T follicular helper cell (primary cell): ENCODE measurements around the gene SLC17A7.
A peak's percentile ranks its signal among the peaks of the same experiment; 100 is the strongest.

Source experiments
- DNase-seq: peaks from one replicate; pipeline ENCODE4 v3.0.0-alpha.2; 2020; ENCODE audit warnings: low read depth

SLC17A7 gene

DNA sequence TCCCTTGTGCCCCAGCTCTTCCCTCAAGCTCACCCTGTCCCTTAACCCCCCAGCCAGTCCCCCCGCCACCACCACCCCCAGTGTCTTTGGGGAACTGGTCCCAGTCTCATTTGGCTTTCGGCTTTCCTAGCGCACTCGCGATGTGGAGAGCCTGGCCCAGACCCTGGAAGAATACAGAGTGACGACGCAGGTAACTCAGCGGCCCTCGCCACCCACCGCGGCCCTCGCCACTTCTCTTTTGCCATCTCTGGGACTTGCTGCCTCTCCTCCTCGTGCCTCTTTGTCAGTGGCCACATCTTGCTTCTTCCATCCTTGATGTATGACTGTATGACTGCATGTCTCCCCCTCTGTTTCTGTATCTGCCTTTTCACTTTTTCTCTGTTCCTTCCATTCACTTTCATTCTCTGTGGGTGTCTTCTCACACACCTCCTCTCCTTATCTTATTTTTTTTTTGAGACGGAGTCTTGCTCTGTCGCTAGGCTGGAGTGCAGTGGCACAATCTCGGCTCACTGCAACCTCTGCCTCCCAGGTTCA lies 33.8 kb downstream of the SLC17A7 start:
- DNase-seq = no peak

DNA sequence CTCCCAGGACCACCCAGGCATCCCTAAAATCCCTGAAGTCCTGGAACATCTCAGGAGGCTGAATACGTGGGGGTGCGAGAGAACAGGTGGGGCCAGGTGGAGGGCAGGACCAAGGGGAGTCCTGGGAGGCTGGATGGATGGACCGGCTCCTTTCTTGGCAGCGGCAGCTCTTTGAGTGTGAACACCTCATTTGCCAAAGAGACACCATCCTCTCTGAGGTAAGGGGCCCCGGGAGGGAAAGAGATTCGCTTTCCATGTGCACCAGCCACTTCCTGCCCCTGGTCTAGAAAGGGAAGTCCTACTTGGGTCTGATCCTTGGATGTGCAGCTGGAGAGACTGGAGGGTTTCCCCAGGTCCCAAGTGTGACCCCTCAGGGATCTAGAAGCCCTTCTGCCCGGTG lies 34.2 kb downstream of the SLC17A7 start:
- no peak for DNase-seq

DNA sequence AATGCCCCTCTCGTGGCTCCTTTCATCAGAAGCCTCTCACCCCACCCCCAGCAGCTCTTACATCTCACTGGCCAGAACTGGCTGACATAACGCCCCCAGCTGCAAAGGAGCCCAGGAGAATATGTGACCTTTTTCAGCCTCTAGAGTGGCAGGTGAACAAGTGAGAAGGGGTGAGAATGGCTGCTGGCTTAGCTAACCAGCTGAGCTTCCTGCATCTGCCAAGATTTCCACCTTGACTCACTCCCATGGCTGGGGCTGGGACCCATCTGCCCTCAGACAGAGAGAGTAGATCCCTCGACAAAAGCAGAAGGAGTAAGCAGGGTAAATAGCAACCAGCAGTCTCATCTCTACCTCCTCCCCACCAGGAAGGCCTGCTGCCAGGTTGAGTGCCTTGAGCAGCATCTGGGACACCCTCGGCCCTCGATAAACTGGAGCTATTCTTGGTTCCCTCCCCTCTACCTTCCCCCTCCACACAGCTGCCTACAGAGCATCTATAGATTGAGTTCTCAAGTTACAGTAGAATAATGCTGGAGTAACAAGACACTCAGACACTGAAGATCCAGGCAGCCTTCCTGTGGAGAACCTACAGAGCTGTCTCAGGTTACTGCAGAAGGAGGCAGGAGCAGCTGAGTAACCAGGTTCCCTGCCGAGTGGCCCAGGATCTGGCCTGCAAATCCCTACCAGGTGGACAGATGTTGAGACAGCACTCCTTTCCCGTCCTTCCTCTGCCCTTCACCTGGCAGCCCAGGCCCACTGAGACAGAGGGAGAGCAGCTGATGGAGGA lies 37.7 kb downstream of the SLC17A7 start:
- no peak for DNase-seq

DNA sequence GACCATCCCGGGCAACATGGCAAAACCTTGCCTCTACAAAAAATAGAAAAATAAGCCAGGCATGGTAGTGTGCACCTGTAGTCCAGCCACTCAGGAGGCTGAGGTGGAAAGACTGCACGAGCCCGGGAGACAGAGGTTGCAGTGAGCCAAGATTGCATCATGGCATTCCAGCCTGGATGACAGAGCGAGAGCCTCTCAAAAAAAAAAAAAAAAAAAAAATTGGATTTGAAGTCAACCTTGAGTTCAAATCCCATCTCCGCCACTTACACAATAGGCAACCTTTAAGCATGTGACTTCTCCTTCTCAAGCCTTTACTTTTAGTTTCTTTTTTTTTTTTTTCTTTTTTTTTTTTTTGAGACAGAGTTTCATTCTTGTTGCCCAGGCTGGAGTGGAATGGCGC lies 41.3 kb downstream of the SLC17A7 start:
- no peak for DNase-seq

DNA sequence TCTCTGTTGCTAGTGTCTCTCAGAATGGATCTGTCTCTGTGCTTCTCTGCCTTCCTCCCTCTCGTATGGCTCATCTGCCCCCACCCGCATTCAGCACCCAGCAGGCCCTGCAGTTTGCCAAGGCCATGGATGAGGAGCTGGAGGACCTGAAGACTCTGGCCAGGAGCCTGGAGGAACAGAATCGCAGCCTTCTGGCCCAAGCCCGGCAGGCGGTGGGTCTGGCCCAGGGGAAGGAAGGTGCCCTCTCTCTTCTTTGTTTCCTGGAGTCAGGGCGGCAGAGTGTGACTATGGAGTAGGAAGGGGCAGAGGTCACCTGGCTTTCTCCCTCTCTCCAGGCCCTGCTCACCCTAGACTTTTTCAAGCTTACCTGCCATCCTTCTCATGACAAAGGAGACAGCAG lies 42.4 kb downstream of the SLC17A7 start:
- no peak for DNase-seq

DNA sequence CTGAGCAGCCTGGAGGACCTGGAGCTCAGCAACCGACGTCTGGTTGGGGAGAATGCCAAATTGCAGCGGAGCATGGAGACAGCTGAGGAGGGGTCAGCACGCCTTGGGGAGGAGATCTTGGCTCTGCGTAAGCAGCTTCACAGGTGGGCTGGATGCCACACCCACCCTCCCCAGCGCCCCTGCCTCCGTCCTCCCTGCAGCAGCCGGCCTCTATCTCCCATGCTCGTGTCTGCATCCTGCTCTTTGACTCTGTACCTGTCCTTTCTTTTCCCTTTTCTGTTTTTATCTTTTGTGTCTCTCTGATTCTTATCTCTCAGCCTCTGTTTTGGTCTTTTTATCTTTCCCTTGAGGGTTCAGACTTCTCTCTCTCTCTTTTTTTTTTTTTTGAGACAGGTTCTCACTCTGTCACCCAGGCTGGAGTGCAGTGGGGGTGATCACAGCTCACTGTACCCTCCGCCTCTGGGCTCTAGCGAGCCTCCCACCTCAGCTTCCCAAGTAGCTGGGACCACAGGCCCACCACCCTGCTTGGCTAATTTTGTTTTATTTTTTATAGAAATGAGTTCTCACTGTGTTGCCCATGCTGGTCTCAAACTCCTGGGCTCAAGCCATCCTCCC lies 43.2 kb downstream of the SLC17A7 start:
- no peak for DNase-seq

DNA sequence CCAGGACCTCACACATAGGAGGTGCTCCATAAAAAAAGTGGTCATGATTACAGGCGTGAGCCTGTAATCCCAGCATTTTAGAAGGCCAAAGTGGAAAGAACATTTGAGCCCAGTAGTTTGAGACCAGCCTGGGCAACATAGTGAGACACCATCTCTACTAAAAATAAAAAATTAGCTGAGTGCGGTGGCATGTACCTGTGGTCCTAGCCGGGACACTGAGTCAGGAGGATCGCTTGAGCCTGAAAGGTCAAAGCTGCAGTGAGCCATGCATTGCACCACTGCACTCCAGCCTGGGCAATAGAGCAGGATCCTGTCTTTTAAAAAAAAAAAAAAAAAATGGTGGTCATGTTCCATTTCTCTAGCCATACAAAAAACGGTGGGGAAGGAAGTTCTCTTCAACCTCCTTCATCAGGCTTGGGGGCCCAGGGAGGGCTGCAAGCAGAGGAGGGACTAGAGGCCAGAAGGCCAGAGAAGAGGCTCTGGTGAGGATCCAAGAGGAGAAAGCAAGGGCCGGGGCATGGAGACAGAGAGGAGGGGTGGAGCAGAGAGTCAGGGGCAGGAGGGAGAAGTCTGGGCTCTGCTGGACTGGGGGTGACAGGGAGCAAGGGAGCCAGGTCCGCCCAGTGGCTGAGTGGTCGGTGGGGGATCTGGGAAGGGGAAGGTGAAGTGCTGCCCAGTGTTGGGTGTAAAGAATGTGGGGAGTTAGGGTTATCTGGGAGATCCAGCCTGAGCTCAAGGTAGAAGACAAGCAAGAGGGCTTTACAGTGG lies 44.4 kb downstream of the SLC17A7 start:
- DNase-seq = no peak

DNA sequence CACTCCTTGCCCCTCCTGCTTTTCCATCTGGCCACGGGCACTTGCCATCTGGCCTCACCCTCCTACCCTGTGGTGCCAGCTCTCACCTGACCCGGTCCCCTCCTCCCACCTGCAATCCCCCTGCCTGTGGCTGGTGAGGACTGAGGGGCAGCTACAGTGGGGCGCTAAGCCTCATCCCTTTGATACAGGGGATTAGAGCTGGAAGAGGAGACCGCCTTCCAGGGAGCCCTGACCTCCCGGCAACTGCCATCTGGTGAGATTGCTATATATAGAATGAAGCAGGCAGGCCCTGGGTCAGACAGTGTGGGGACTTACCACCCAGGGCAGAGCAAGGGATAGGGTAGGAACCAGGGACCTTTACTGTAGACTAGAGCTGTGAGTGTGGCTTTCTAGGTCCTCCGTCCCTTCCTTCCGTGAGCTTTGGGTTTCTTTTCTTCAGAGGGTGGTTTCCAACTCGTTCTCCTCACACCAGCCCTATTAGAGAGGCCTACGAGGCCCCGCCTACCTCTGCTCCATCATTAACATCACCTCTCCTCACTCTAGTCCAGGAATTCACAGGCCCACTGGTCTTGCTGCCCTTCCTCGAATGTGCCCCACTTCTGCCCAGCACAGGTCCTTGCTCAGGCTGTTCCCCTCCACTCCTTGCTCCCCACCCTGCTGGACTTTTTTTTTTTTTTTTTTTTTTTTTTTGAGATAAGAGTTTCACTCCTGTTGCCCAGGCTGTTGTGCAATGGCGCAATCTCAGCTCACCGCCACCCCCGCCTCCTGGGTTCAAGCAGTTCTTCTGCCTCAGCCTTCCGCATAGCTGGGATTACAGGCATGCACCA lies 45.5 kb downstream of the SLC17A7 start:
- DNase-seq = no peak

DNA sequence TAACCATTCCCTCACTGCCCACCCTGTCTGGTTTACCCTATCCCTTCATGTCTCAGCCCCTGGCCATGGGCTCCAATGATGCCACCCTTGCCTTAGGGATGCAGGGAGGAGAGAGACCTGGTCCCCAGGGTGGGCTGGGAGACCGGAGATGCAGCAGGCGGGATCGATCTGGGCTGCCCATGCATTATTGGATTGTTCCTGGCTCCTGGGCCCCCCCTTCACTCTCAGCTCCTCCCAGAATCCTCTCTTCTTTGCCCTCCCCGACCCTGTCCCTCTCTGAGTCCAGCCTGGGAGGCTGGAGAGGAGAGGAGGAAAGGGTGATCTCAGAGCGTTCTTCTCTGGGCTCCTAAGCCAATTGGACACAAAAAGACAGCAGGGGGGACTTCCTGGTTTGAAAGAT lies 47.4 kb downstream of the SLC17A7 start:
- no peak for DNase-seq

DNA sequence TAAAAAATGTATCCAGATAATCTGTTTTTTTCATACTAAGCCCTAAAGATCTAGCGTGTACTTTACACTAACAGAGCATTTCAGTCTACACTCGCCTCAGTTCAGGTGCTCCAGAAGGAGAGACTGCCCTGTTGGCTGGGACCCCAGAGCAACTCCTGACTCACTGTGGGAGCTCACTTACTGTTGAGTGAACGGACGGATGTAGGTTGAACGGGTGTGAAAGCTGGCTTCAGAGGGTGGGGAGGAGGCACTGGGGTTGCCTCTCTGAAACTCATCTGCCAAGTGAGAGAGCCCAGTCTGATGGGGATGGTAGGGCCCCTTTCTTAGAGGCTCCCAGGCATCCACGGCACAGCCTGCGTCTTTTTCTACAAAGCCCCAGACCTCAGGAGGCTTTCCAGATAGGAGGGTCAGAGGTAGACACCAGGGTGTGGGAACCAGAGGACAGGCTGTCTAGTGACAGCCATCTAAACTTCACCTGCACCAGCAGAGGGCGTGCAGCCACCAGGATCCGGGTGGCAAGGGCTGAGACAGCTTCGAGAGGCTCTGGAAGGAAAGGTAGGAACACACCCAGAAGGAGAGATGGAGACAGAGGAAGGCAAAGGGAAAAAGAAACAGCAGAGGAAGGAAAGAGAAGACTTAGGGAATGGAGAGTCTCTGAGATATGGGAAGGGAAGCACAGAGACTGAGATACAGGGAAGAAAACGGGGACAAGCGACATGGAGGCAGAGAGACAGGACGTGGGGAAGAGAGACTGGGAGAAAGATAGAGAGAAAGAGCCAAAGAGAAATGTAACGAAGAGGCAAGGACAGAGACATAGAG lies 49.5 kb downstream of the SLC17A7 start:
- DNase-seq = peak; percentile 68

DNA sequence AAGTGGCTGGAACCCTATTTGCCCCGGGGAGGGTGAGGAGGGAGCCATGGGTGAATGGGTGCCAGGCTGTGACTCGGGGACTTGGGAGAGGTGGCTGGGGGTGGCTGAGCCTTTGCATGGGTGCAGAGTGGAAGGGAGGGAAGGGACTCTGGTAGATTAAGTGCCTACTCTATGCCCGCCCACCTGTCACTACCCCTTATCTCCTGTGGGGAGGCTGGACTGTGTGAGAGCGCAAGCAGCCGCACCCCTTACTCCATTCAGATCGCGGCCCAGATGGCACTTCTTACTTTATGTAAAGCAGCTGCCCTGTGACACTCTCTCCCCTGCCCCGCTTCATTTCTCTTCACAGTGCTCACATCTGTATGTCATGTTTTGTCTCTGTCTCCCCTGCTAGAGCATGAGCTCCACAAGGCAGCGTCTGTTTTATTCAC lies 50.4 kb downstream of the SLC17A7 start:
- DNase-seq = no peak

DNA sequence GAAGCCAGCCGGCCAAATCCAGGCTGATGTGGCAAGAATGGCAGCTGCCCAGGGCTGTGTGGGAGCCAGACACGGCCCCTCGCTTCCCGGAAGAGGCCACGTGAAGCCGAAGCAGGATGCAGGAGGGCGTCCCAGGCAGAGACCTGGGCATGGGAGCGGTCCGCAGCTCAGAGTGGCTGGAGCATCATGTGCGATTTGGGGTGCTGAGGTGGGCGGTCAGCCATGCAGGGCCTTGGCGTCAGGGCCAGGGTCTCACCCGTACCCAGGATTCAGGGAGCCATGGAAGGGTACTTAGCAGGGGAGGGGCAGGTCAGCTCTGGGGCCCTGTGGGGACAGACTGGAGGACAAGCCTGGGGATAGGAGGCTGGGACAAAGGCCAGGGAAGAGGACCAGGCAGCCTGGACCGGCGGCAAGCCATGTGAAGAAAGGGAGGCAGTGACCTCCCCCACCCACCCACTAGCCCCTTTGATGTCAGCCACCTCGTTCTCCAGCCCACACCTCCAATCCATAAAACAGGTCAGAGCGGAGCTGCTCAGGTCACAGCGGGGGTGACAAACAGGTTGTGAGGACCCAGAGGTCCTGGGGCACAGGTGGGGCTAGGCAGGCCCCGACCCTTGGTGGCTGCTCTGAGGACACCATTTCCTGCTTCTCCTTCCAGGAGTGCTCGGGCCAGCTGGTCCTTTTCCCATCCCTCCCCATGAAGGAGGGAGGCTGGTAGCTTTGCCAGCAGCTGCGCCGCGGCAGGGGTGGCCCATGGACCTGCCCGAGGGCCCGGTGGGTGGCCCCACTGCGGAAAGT lies 51.0 kb downstream of the SLC17A7 start:
- no peak for DNase-seq

DNA sequence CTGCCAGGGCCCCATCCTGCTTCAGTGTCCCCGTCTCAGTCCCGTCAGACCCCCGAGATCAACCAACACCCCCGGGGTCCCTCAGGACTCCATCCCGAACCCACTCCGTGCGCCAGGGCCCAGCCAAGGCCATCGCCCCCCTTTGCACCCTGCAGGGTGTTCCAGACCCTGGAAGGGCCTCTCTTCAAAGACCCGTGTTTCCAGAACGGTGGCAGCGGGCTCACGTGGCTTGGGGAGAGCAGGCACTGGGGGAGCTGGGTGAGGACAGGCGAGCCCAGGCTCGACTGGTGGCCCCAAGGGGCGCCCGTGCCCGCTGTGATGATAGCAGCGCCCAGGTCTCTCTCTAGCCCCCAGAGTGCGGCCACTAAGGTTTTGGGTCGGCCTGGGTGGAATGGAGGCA lies 51.9 kb downstream of the SLC17A7 start:
- DNase-seq = no peak

DNA sequence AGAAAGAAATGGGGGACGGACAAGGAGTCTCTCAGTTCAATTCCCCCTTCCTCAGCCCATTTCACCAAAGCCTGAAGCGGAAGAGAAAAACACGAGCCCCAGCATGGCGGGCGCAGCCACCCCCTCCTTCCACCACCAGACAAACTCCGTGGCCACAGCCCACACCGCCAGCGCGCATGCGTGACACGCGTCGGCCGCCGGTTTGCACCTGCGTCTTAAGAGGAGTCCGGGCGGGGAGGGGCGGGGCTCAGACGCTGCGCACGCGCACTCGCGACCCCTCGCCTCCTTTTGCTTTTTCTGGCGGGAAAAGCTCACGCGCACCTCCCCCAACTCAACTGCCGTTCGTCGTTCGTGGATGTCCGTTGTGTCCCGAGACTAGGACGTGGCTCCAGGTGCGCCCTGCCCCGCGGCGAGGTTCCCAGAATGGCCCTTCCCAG lies 53.4 kb downstream of the SLC17A7 start, which contains the start of gene KASH5:
Gene KASH5, plus strand, starts transcription at position 314 of the 437 bp plus-strand sequence. CDS start 2,635 bp downstream, outside the sequence.
- peak; percentile 69 for DNase-seq

DNA sequence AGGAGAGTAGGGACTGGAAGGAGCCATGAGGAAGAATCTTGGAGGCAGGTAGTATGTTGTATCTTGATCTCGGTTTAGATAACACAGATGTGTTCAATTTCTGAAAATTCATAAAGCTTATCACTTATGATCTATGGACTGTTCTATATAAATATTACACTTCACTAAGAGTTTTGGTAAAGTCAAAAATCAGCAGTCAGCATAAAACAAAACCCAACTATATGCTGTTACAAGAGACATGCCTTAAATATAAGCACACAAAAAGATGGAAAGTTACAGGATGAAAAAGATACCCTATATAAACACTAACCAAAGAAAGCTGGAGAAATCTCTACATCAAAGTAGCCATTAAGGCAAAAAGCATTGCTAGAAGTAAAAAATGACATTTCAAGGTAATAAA lies 57.7 kb downstream of the SLC17A7 start:
- no peak for DNase-seq

DNA sequence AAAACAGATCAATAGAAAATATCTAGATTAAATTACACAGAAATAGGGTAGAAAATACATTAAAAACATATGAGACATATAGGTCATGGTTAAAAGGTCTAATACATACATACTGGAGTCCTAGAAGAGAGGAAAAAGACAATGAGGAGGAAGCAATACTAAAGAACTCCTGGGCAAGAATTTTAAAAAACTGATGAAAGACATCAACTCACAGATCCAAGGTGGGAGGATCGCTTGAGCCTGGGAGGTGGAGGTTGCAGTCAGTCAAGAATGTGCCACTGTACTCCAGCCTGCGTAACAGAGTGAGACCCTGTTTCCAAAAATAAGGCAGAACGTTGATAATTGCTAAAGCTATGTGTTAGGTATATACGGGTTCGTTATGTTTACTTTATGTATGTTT lies 58.7 kb downstream of the SLC17A7 start:
- DNase-seq = no peak

DNA sequence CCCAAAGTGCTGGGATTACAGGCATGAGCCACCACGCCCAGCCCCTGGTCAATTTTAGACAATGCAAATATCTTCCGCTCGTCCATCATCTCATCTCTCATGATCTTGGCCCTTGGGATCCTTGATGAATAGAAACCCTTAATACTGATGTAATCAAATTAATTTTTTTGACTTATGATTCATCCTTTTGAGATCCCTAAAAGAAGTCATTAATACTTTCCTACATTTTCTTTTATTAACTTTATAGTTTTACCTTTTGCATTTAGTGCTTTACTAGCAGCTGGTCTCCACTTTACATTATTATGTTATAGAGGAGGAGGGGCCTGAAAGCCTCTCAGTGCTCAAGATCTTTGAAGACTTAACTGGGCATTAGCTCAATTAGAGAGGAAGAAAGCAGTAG lies 60.9 kb downstream of the SLC17A7 start:
- DNase-seq = no peak
